NCI-H748 treated with DMSO at 0.1 percent for 48 hours (cell line): ENCODE measurements around the gene PDE6G.
"Not testable (repeated sequence)": the region's sequence is repeated elsewhere in the genome, so short reads cannot be mapped to it uniquely, and the experiment has no call there.

Experiments
- DNase-seq: peaks from one replicate; lab custom pipeline; 2025; lab: John Stamatoyannopoulos, UW

PDE6G gene

DNA sequence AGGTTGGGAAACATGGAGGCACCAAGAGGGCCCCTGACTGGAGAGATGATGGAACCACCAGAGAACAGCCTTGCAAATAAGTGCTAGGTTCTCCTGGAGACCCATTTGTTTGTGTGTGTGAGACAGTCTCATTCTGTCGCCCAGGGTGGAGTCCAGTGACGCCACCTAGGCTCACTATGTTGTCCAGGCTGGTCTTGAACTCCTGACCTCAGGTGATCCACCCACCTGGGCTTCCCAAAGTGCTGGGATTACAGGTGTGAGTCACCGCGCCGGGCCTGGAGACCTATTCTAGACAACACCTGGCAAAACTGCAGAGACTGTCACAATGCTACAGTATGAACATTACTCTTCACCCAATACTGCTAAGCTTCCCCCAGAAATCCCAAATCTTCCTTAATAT, 20.9 kb downstream of the PDE6G start:
- no peak for DNase-seq

- DNase-seq: no peak
These were observed 24.9 kb downstream of the PDE6G start for GRCh38 chr17:81631482-81631881.

DNA sequence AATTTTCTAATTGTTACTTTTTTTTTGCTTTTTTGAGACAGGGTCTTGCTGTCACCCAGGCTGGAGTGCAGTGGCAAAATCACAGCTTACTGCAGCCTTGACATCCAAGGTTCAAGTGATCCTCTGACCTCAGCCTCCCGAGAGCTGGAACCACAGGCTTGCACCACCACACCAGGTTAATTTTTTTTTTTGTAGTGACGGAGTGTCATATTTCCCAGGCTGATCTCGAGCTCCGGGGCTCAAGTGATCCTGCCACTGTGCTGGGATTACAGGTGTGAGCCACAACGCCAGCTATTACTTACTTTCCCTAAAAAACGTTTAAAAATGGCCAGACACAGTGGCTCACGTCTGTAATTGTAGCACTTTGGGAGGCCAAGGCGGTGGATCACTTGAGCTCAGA, 26.1 kb downstream of the PDE6G start:
- no peak for DNase-seq

DNA sequence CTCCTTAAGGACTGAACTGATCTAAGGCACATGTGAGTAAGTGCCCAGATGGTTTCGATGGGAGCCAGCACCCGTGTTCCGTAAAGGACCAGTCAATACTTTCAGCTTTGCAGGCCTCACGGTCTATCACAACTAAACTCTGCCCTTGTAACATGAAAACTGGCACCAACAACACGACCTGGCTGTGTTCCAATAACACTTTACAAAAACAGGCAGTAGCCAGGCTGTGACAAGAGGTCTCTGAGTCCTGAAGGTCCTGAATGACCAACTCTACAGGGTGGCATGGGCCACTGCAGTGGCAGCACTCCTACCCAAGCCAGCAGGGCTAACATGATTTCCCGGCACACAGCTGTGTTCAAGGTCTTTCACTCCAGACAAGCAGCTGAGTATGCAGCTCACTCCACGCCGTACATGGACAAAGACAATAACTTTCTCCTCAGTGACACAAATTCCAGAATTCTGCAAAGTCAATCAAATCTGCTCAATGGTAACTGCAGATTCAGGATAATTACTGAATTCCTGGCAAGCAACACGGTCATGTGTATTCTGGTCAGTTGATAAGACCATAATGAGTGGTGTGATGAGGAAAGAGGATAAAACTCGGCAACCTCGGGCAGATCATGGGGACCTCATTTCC, 34.7 kb downstream of the PDE6G start:
- DNase-seq: no peak

DNA sequence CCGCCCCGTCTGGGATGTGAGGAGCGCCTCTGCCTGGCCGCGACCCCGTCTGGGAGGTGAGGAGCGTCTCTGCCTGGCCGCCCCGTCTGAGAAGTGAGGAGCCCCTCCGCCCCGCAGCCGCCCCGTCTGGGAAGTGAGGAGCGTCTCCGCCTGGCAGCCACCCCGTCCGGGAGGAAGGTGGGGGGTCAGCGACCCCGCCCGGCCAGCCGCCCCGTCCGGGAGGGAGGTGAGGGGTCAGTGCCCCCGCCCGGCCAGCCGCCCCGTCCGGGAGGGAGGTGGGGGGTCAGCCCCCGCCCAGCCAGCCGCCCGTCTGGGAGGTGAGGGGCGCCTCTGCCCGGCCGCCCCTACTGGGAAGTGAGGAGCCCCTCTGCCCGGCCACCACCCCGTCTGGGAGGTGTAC, 38.0 kb downstream of the PDE6G start:
- DNase-seq: not testable (repeated sequence)

- DNase-seq: no peak
These were observed 39.5 kb downstream of the PDE6G start for GRCh38 chr17:81616877-81617276.

DNA sequence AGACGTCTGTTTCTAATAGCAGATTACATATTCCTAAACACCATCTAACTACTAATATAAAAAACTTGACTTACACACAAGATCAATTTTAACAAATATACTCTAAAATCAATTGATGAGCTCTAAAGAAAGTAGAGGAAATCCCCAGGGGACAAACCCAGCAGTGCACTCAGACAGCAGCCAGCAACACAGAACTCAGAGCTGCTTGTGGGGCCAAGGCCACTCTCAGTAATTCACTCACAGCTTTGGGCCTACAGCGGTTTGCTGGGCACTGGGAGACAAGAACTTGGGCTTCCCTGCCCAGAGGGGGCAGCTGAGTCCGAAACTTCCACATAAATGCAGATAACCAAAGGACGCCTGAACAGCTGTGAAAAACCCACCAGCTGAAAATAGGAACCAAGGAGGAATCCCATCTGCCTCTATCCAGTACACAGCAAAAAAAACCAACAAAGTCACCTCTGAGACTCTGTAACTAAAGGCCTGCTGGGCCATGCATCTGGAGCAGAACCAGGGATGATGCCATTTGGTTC, 40.9 kb downstream of the PDE6G start:
- no peak for DNase-seq

DNA sequence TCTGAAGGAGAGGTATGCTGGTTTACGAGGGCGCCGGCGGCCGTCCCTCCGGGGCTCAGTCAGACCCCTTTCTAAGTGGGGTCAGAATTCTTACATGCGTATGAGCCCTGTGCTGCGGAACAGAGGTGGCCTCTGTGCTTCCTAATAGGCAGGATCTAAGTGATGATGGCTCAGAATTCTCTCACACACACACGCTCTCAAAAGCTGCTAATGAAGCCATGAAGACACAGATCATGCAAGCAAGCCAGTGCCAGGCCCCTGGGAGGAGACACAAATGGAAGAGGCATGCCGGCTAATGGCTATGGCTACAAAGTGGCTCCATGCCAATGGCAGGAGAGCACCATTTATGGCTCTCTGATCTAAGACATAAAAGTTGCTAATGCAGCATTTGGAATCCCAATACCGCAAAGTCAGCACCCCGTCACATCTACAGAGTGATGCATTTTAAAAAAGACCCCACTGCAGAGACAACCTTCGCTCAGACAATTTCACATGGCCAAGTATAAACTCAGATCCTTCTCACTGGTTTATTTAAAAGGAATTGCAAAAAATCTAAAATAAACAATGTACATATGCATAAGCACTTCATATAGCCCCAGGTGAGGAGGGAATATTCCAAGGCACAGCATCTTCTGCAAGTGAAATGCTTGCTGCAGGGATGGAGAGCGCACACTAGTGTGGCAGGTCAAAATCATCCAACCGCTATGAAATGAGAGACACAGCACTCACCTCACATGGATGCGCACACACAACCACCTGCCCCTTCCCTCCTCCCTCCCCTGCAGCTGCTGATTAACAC, 44.0 kb downstream of the PDE6G start:
- DNase-seq: no peak

- no peak for DNase-seq
These were observed 46.6 kb downstream of the PDE6G start for GRCh38 chr17:81609541-81610311.

- DNase-seq: no peak
These were observed 47.7 kb downstream of the PDE6G start for GRCh38 chr17:81608605-81609004.

- DNase-seq: no peak
These were observed 48.3 kb downstream of the PDE6G start for GRCh38 chr17:81608082-81608481.

DNA sequence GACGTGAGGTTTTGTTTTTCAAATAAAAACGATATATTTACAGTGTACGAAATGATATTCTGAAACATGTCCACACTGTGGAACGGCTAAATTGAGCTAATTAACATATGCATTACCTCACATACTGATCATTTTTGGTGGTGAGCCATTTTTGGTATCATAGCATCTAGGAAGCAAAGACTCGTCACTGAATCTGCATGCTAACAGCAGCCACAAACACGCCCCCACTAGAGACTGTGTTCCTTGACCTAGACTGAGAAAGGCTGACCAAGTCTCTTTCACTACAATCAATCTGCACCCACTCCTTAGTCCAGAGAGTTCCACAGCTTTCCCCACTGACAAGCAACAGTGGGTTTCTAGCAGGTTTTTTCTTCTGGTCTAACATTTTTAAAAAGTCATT, 48.9 kb downstream of the PDE6G start:
- no peak for DNase-seq

DNA sequence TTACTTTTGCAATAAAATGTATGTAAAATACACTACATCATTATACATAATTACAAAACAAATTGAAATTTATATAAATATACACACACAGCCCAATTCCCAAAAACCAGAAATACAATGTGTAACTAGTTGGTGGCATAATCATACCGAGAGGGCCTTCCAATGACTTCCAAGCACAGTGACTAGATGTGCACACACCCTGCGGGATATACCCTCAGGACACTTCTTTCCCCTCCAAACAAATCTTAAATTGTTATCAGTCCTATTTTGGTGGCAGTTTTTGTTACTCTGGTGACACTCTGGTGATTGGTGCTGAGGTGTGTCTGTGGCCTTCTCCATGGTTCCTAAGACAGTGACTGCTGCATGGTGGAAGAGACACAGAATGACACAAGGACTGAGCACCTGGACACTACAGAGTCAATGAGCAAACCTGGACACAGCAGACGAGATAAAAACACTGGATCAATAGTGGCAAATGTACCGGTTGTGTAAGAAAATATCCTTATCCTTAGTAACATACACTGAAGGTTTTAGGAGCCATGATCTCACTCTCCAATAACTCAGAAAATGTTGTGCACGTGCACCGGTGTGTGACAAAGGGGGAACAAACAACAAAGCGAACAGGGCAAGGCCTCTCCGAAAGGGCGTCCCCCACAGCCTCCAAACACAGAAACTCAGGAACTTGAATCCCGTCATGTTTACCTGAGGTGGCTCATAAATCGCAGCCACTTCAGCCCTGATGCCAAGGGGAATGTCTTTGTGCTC, 52.3 kb downstream of the PDE6G start:
- no peak for DNase-seq

DNA sequence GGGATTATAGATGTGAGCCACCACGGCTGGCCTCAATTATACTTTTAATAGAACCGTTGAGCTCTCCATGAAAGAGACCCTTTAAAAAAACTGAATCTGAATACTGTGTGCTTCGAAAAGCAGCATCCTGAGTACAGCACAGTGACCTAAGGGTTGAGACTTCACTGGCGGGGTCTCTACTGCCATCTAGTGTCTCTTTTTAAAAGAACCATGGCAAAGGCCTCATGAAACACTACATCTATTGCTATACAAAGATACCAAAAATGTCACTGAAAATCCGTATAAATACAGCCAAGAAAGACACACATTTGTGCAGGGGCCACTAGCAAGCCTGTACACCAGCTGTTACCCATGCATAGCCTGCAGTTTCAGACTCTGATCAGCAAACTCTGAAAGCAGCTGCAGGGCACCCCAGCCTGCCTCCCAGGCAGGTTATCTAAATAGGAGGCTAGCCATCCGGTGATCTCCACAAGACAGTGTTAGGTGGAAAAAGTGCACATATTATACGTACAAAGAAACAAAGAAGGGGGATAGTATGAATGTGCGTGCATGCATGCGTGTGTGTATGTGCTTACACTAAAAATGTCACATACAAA, 54.7 kb downstream of the PDE6G start:
- DNase-seq: peak; percentile 46
